GM18907 (cell line): ENCODE data around the gene ANK2.
A peak's percentile ranks its signal among the peaks of the same experiment; 100 is the strongest.

Experiments
- ATAC-seq: cut with Tn5 transposase; IDR thresholded peaks from one replicate; pipeline ENCODE4 v1.9.1; 2021; ENCODE audit warnings: mild to moderate bottlenecking, moderate library complexity; ENCODE audit not compliant: unreplicated experiment

Gene ANK2

GRCh38 chr4:113273721-113274220, 224.3 kb downstream of the ANK2 start:
- ATAC-seq, result no peak

GRCh38 chr4:113276464-113277170, 227.2 kb downstream of the ANK2 start:
- no peak for ATAC-seq

GRCh38 chr4:113278324-113278934, 229.0 kb downstream of the ANK2 start:
- ATAC-seq, result peak; percentile 96

- ATAC-seq, result no peak
Measured at GRCh38 chr4:113285501-113285900, 236.0 kb downstream of the ANK2 start.

GRCh38 chr4:113288257-113288656, 238.8 kb downstream of the ANK2 start:
- ATAC-seq, result no peak

- ATAC-seq, result no peak
Measured at GRCh38 chr4:113288696-113289095, 239.2 kb downstream of the ANK2 start.

GRCh38 chr4:113289766-113290165, 240.3 kb downstream of the ANK2 start:
- no peak for ATAC-seq

- no peak for ATAC-seq
Measured at GRCh38 chr4:113290666-113291065, 241.2 kb downstream of the ANK2 start.

GRCh38 chr4:113292371-113293042, 243.1 kb downstream of the ANK2 start:
- no peak for ATAC-seq

GRCh38 chr4:113293043-113293560, 243.6 kb downstream of the ANK2 start:
- no peak for ATAC-seq

GRCh38 chr4:113293674-113294073, 244.2 kb downstream of the ANK2 start:
- no peak for ATAC-seq

- ATAC-seq, result no peak
Measured at GRCh38 chr4:113294908-113295307, 245.5 kb downstream of the ANK2 start.

- no peak for ATAC-seq
Measured at GRCh38 chr4:113300471-113300928, 251.0 kb downstream of the ANK2 start.

GRCh38 chr4:113302051-113302450, 252.6 kb downstream of the ANK2 start:
- ATAC-seq, result no peak

- ATAC-seq, result no peak
Measured at GRCh38 chr4:113303315-113303714, 253.9 kb downstream of the ANK2 start.

- no peak for ATAC-seq
Measured at GRCh38 chr4:113311047-113311446, 261.6 kb downstream of the ANK2 start.

GRCh38 chr4:113312529-113312928, 263.1 kb downstream of the ANK2 start:
- ATAC-seq, result no peak

GRCh38 chr4:113314426-113314825, 265.0 kb downstream of the ANK2 start:
- ATAC-seq, result no peak

GRCh38 chr4:113316879-113317278, 267.4 kb downstream of the ANK2 start:
- ATAC-seq, result peak; percentile 97

GRCh38 chr4:113317523-113317922, 268.1 kb downstream of the ANK2 start:
- peak; percentile 5 for ATAC-seq

- ATAC-seq, result no peak
Measured at GRCh38 chr4:113322736-113323135, 273.3 kb downstream of the ANK2 start.
